ENCODE data around the gene LCE1F. TPM values are rescaled to one million over a fixed set of nuclear protein-coding genes. Genes with fewer than 3 reads are reported as not detected.

Gene LCE1F
- total RNA-seq, 1 experiment from 2014 or later, result not detected

GRCh38 chr1:152758636-152759035 lies 16.3 kb upstream of the LCE1F start:
- CTCF ChIA-PET, result no interaction called here

DNA sequence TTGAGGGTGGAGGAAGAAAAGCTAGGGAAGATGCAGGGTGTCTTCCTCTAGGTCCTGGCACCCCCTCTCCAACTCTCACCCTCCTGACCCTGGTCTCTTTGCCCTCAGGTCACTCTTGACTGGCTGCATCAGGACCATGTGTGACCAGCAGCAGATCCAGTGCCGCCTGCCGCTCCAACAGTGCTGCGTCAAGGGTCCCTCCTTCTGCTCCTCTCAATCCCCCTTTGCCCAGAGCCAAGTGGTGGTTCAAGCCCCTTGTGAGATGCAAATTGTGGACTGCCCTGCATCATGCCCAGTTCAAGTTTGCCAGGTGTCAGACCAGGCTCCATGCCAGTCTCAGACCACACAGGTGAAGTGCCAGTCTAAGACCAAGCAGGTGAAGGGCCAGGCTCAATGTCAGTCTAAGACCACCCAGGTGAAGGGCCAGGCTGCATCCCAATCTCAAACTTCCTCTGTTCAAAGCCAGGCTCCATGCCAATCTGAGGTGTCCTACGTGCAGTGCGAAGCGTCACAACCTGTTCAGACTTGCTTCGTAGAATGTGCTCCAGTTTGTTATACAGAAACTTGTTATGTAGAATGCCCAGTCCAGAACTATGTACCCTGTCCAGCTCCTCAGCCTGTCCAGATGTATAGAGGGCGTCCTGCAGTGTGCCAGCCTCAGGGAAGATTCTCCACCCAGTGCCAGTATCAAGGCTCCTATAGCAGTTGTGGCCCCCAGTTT lies 15.3 kb upstream of the LCE1F start:
- H3K4me1 Mint-ChIP-seq (ENCODE audit: low read depth, unreplicated experiment), result no peaks in the 10 kb centered on the region
- CTCF ChIA-PET, result no interaction called here
- Histone ChIP-seq H3K9me3 (no peaks in the 10 kb centered on the region), H3K4me3 (ENCODE audit: low read depth, low read length) (no peak overlapping the region), H3K27me3 (replicated peaks; ENCODE audit: control insufficient read depth, insufficient read depth, low read length) (no peaks in the 10 kb centered on the region), H3K36me3 (ENCODE audit: control insufficient read depth, insufficient read depth, low read length) (no peaks in the 10 kb centered on the region), H3K4me1 (no peaks in the 10 kb centered on the region)
- no TSS peak for BruUV-seq (replicated peaks)
- no peaks in the 10 kb centered on the region for H3K9me3 Mint-ChIP-seq (ENCODE audit: unreplicated experiment)
- POLR2A ChIA-PET, result no interaction called here
- no peak overlapping the region for H3K4me3 Mint-ChIP-seq (ENCODE audit: unreplicated experiment)
- TF ChIP-seq CTCF (IDR thresholded peaks at IDR 0.05; ENCODE audit: insufficient read depth in 1 of 2, low read depth in 1 of 2, low read length in 1 of 2, severe bottlenecking in 1 of 2, unreplicated experiment in 1 of 2), result no peak
- H3K36me3 Mint-ChIP-seq (ENCODE audit: insufficient read depth, unreplicated experiment), result no peaks in the 10 kb centered on the region
- no peak overlapping the region for H3K27ac Mint-ChIP-seq (ENCODE audit: unreplicated experiment)
- intact Hi-C loops (cut with micrococcal nuclease; ENCODE audit: unreplicated experiment), result no loop called here
- no peak for DNase-seq
- peaks cover 16% of the 10 kb centered on the region for H3K27me3 Mint-ChIP-seq (ENCODE audit: insufficient read depth, unreplicated experiment)

More at GRCh38 chr1:152758636-152759035, 16.3 kb upstream of the LCE1F start:
- H3K27me3 ChIP-seq (replicated peaks; ENCODE audit: control insufficient read depth, insufficient read depth, low read length), result no peaks in the 10 kb centered on the region
- no peaks in the 10 kb centered on the region for H3K4me1 ChIP-seq
- H3K9me3 Mint-ChIP-seq (ENCODE audit: unreplicated experiment), result no peaks in the 10 kb centered on the region
- H3K27ac Mint-ChIP-seq (ENCODE audit: unreplicated experiment), result no peak overlapping the region
- DNase-seq, result no peak
- no TSS peak for BruUV-seq (replicated peaks)
- H3K9me3 ChIP-seq, result no peaks in the 10 kb centered on the region
- intact Hi-C loops (cut with micrococcal nuclease; ENCODE audit: unreplicated experiment), result no loop called here
- no peak for TF ChIP-seq CTCF (IDR thresholded peaks at IDR 0.05; ENCODE audit: insufficient read depth in 1 of 2, low read depth in 1 of 2, low read length in 1 of 2, severe bottlenecking in 1 of 2, unreplicated experiment in 1 of 2)
- H3K27me3 Mint-ChIP-seq (ENCODE audit: insufficient read depth, unreplicated experiment), result peaks cover 16% of the 10 kb centered on the region
- POLR2A ChIA-PET, result no interaction called here
- H3K36me3 ChIP-seq (ENCODE audit: control insufficient read depth, insufficient read depth, low read length), result no peaks in the 10 kb centered on the region
- no peak overlapping the region for H3K4me3 Mint-ChIP-seq (ENCODE audit: unreplicated experiment)
- H3K4me3 ChIP-seq (ENCODE audit: low read depth, low read length), result no peak overlapping the region
- H3K4me1 Mint-ChIP-seq (ENCODE audit: low read depth, unreplicated experiment), result no peaks in the 10 kb centered on the region
- H3K36me3 Mint-ChIP-seq (ENCODE audit: insufficient read depth, unreplicated experiment), result no peaks in the 10 kb centered on the region

DNA sequence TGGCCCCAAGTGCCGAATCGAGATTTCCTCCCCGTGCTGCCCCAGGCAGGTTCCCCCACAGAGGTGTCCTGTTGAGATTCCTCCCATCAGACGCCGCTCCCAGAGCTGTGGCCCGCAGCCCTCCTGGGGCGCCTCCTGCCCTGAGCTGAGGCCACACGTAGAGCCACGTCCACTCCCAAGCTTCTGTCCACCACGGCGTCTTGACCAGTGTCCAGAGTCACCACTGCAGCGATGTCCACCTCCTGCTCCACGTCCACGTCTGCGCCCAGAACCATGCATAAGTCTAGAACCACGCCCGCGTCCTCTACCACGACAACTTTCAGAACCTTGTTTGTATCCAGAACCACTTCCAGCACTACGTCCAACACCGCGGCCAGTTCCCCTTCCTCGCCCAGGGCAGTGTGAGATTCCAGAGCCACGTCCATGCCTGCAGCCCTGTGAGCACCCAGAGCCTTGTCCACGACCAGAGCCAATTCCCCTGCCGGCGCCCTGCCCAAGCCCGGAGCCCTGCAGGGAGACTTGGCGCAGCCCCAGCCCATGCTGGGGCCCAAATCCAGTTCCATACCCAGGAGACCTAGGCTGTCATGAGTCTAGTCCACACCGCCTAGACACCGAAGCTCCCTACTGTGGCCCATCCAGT lies 14.3 kb upstream of the LCE1F start:
- no TSS peak for BruUV-seq (replicated peaks)
- Mint-ChIP-seq H3K4me1 (ENCODE audit: low read depth, unreplicated experiment) (no peaks in the 10 kb centered on the region), H3K27me3 (ENCODE audit: insufficient read depth, unreplicated experiment) (peaks cover 16% of the 10 kb centered on the region), H3K4me3 (ENCODE audit: unreplicated experiment) (no peak overlapping the region), H3K36me3 (ENCODE audit: insufficient read depth, unreplicated experiment) (no peaks in the 10 kb centered on the region), H3K27ac (ENCODE audit: unreplicated experiment) (no peak overlapping the region), H3K9me3 (ENCODE audit: unreplicated experiment) (no peaks in the 10 kb centered on the region)
- ChIA-PET POLR2A (no interaction called here), CTCF (no interaction called here)
- no peaks in the 10 kb centered on the region for H3K36me3 ChIP-seq (ENCODE audit: control insufficient read depth, insufficient read depth, low read length)
- no peak for DNase-seq
- no peaks in the 10 kb centered on the region for H3K9me3 ChIP-seq
- no peaks in the 10 kb centered on the region for H3K27me3 ChIP-seq (replicated peaks; ENCODE audit: control insufficient read depth, insufficient read depth, low read length)
- no peak overlapping the region for H3K4me3 ChIP-seq (ENCODE audit: low read depth, low read length)
- intact Hi-C loops (cut with micrococcal nuclease; ENCODE audit: unreplicated experiment), result no loop called here
- TF ChIP-seq CTCF (IDR thresholded peaks at IDR 0.05; ENCODE audit: insufficient read depth in 1 of 2, low read depth in 1 of 2, low read length in 1 of 2, severe bottlenecking in 1 of 2, unreplicated experiment in 1 of 2), result no peak
- H3K4me1 ChIP-seq, result no peaks in the 10 kb centered on the region

Measured in Caco-2 (cell line).